Mesenchymal stem cell (in vitro differentiated cells and primary cell): Measurements from ENCODE around the gene POLR3A.
"Not testable (repeated sequence)": the region's sequence is repeated elsewhere in the genome, so short reads cannot be mapped to it uniquely, and the experiment has no call there.

Experiments
- DNase-seq: peaks from one replicate; pipeline ENCODE4 v3.0.0-alpha.2; 2013
- H2AFZ ChIP-seq: one replicate; pipeline ENCODE4 v1.6.1; 2013; ENCODE audit warnings: low read depth, mild to moderate bottlenecking, control low read depth, inconsistent platforms, low read length, moderate library complexity
- H2AK5ac ChIP-seq: 2 replicates; pipeline ENCODE4 v1.6.1; 2013; ENCODE audit warnings: low read length, moderate library complexity, mild to moderate bottlenecking, inconsistent platforms; ENCODE audit not compliant: severe bottlenecking
- H2BK120ac ChIP-seq: one replicate; pipeline ENCODE4 v1.6.1; 2013; ENCODE audit warnings: low read depth, mild to moderate bottlenecking, inconsistent platforms, low read length, moderate library complexity
- H2BK12ac ChIP-seq, 2 experiments: one replicate each; pipeline ENCODE4 v1.6.1; 2013; ENCODE audit warnings: inconsistent platforms in 2 of 2, low read length in 2 of 2, mild to moderate bottlenecking in 2 of 2, moderate library complexity in 2 of 2, control low read depth in 1 of 2
- H2BK15ac ChIP-seq: one replicate; pipeline ENCODE4 v1.6.1; 2013; ENCODE audit warnings: mild to moderate bottlenecking, low read depth, inconsistent platforms; ENCODE audit not compliant: poor library complexity, severe bottlenecking
- H2BK5ac ChIP-seq: 2 replicates; pipeline ENCODE4 v1.6.1; 2013; ENCODE audit warnings: low read depth, mild to moderate bottlenecking, low read length, control low read depth, inconsistent platforms; ENCODE audit not compliant: poor library complexity, severe bottlenecking
- H3K14ac ChIP-seq, 2 experiments: one replicate each; pipeline ENCODE4 v1.6.1; 2013; ENCODE audit warnings: inconsistent platforms in 2 of 2, low read length in 2 of 2, control low read depth in 1 of 2, mild to moderate bottlenecking in 1 of 2, moderate library complexity in 1 of 2
- H3K18ac ChIP-seq, 2 experiments: one replicate each; pipeline ENCODE4 v1.6.1; 2013; ENCODE audit warnings: inconsistent platforms in 2 of 2, low read length in 2 of 2, control low read depth in 1 of 2, low read depth in 1 of 2, mild to moderate bottlenecking in 1 of 2
- H3K23ac ChIP-seq, 2 experiments: one replicate each; pipeline ENCODE4 v1.6.1; 2013; ENCODE audit warnings: inconsistent platforms in 2 of 2, low read length in 2 of 2, mild to moderate bottlenecking in 2 of 2, moderate library complexity in 2 of 2, control low read depth in 1 of 2
- H3K27ac ChIP-seq: 2 replicates; pipeline ENCODE4 v1.5.1; 2013; ENCODE audit warnings: mild to moderate bottlenecking, moderate library complexity, low read length, control low read depth, inconsistent platforms; ENCODE audit not compliant: poor library complexity, severe bottlenecking
- H3K27me3 ChIP-seq, 2 experiments: 2 replicates each; pipeline versions ENCODE4 v1.6.1 to v1.7.0; 2013; ENCODE audit warnings: low read length in 2 of 2, mild to moderate bottlenecking in 2 of 2, moderate library complexity in 2 of 2, control low read depth in 1 of 2, inconsistent platforms in 1 of 2; ENCODE audit not compliant: control insufficient read depth in 1 of 2, insufficient read depth in 1 of 2
- H3K36me3 ChIP-seq, 2 experiments: 2 replicates each; pipeline versions ENCODE4 v1.6.1 to v1.7.0; 2013; ENCODE audit warnings: low read length in 2 of 2, control low read depth in 1 of 2, inconsistent platforms in 1 of 2, low read depth in 1 of 2, mild to moderate bottlenecking in 1 of 2; ENCODE audit not compliant: insufficient read depth in 2 of 2, control insufficient read depth in 1 of 2
- H3K4ac ChIP-seq, 2 experiments: one replicate each; pipeline ENCODE4 v1.6.1; 2013; ENCODE audit warnings: inconsistent platforms in 2 of 2, low read length in 2 of 2, mild to moderate bottlenecking in 2 of 2, moderate library complexity in 2 of 2, control low read depth in 1 of 2, low read depth in 1 of 2
- H3K4me1 ChIP-seq: 2 replicates; pipeline ENCODE4 v1.6.1; 2013; ENCODE audit warnings: low read depth, low read length, control low read depth; ENCODE audit not compliant: control insufficient read depth, insufficient read depth
- H3K4me2 ChIP-seq: 2 replicates; pipeline ENCODE4 v1.6.1; 2013; ENCODE audit warnings: low read length, mild to moderate bottlenecking, inconsistent platforms; ENCODE audit not compliant: poor library complexity, severe bottlenecking
- H3K4me3 ChIP-seq, 2 experiments: 2 replicates each; pipeline versions ENCODE4 v1.5.1 to v1.7.0; 2013; ENCODE audit warnings: low read length in 2 of 2, mild to moderate bottlenecking in 2 of 2, control low read depth in 1 of 2, low read depth in 1 of 2; ENCODE audit not compliant: insufficient read depth in 1 of 2
- H3K79me1 ChIP-seq: replicated peaks from 2 replicates; pipeline ENCODE4 v1.6.1; 2013; ENCODE audit warnings: mild to moderate bottlenecking, control low read depth, low read length, inconsistent platforms; ENCODE audit not compliant: poor library complexity, severe bottlenecking
- H3K9ac ChIP-seq: 2 replicates; pipeline ENCODE4 v1.7.0; 2013; ENCODE audit warnings: mild to moderate bottlenecking, low read length, moderate library complexity
- H3K9me3 ChIP-seq: 2 replicates; pipeline ENCODE4 v1.7.0; 2013; ENCODE audit warnings: mild to moderate bottlenecking, low read length; ENCODE audit not compliant: control insufficient read depth
- H4K8ac ChIP-seq: one replicate; pipeline ENCODE4 v1.6.1; 2013; ENCODE audit warnings: inconsistent platforms, mild to moderate bottlenecking, low read length, moderate library complexity
- H4K91ac ChIP-seq: one replicate; pipeline ENCODE4 v1.6.1; 2013; ENCODE audit warnings: mild to moderate bottlenecking, low read length, inconsistent platforms
- WGBS: methylation state at CpG from one replicate; pipeline ENCODE4 v1.1.7; 2013; ENCODE audit warnings: mixed read lengths; 5-methylcytosine and 5-hydroxymethylcytosine counted together

POLR3A gene

GRCh38 chr10:77998780-77999179 lies 30.5 kb downstream of the POLR3A start:
- H2BK120ac ChIP-seq, H2BK5ac ChIP-seq, H3K4me1 ChIP-seq, H3K14ac ChIP-seq, H3K4me2 ChIP-seq, H3K18ac ChIP-seq, DNase-seq, H3K27ac ChIP-seq, H3K9me3 ChIP-seq, H3K23ac ChIP-seq, H3K4me3 ChIP-seq, H3K79me1 ChIP-seq, H3K9ac ChIP-seq, H2AK5ac ChIP-seq, H2BK15ac ChIP-seq, H3K4ac ChIP-seq, H3K27me3 ChIP-seq, H2BK12ac ChIP-seq, H2AFZ ChIP-seq, H4K8ac ChIP-seq, H4K91ac ChIP-seq: not testable (repeated sequence)
- peaks cover 33 to 55% of the 10 kb centered on the region in 2 experiments for H3K36me3 ChIP-seq
- WGBS: 100% methylated on average over 1 of the region's 5 CpGs

GRCh38 chr10:77993620-77994019 lies 35.7 kb downstream of the POLR3A start:
- Histone ChIP-seq H2AK5ac (no peak overlapping the region), H4K8ac (no peak overlapping the region), H4K91ac (no peak overlapping the region), H3K14ac (no peak overlapping the region), H2AFZ (no peak overlapping the region), H3K18ac (no peak overlapping the region), H2BK120ac (no peak overlapping the region), H3K4me3 (no peak overlapping the region), H3K9ac (no peak overlapping the region), H2BK5ac (no peak overlapping the region), H3K36me3 (peaks cover 19 to 58% of the 10 kb centered on the region in 2 experiments), H3K4ac (no peak overlapping the region), H3K9me3 (no peaks in the 10 kb centered on the region), H2BK15ac (no peak overlapping the region), H3K27me3 (no peaks in the 10 kb centered on the region), H3K4me1 (no peaks in the 10 kb centered on the region), H3K79me1 (peaks cover 17% of the 10 kb centered on the region), H3K23ac (no peak overlapping the region), H3K4me2 (no peak overlapping the region), H2BK12ac (no peak overlapping the region), H3K27ac (no peak overlapping the region)
- DNase-seq: no peak
- WGBS: 91% methylated on average over 3 of the region's 3 CpGs

- Histone ChIP-seq H4K8ac (no peak overlapping the region), H3K27ac (no peak overlapping the region), H2AK5ac (no peak overlapping the region), H2BK5ac (no peak overlapping the region), H3K4me1 (no peaks in the 10 kb centered on the region), H2AFZ (no peak overlapping the region), H3K9me3 (no peaks in the 10 kb centered on the region), H3K18ac (no peak overlapping the region), H4K91ac (no peak overlapping the region), H3K9ac (peak overlapping the region; percentile 8), H3K14ac (no peak overlapping the region), H2BK120ac (no peak overlapping the region), H2BK12ac (no peak overlapping the region), H2BK15ac (no peak overlapping the region), H3K4me2 (no peak overlapping the region), H3K36me3 (peaks cover 49 to 96% of the 10 kb centered on the region in 2 experiments), H3K79me1 (peaks cover 22% of the 10 kb centered on the region), H3K4me3 (no peak overlapping the region), H3K27me3 (no peaks in the 10 kb centered on the region), H3K23ac (no peak overlapping the region), H3K4ac (no peak overlapping the region)
- WGBS: 90% methylated on average over 11 of the region's 11 CpGs
- DNase-seq: no peak
These were observed 40.1 kb downstream of the POLR3A start for GRCh38 chr10:77989081-77989724.

GRCh38 chr10:77987671-77988255 lies 41.6 kb downstream of the POLR3A start:
- Histone ChIP-seq H3K14ac (no peak overlapping the region), H3K4ac (no peak overlapping the region), H3K9ac (no peak overlapping the region), H3K79me1 (peaks cover 14% of the 10 kb centered on the region), H3K27me3 (no peaks in the 10 kb centered on the region), H2BK15ac (no peak overlapping the region), H4K8ac (no peak overlapping the region), H3K4me3 (no peak overlapping the region), H2AK5ac (no peak overlapping the region), H2BK12ac (no peak overlapping the region), H2BK120ac (no peak overlapping the region), H3K9me3 (no peaks in the 10 kb centered on the region), H2AFZ (no peak overlapping the region), H4K91ac (no peak overlapping the region), H3K27ac (no peak overlapping the region), H2BK5ac (no peak overlapping the region), H3K4me2 (no peak overlapping the region), H3K23ac (no peak overlapping the region), H3K4me1 (no peaks in the 10 kb centered on the region), H3K36me3 (peaks cover 56 to 95% of the 10 kb centered on the region in 2 experiments), H3K18ac (no peak overlapping the region)
- DNase-seq: no peak
- 97% methylated on average over 7 of the region's 7 CpGs for WGBS
